GM12892 (cell line): ENCODE data around the gene OTC.

Experiments used
- DNase-seq: peaks from one replicate; pipeline ENCODE4 v3.0.0; 2011; ENCODE audit not compliant: insufficient read length
- FAIRE-seq: peaks from 2 replicates; lab custom pipeline; 2011; peaks lifted over from hg19 to GRCh38; lab: Jason Lieb, UNC
- POLR2A ChIP-seq: IDR thresholded peaks from 2 replicates; pipeline ENCODE4 v1.6.1; 2011; ENCODE audit warnings: low read depth, low read length, control low read depth
- POLR2AphosphoS5 ChIP-seq: IDR thresholded peaks from 2 replicates; pipeline ENCODE4 v1.6.1; 2011; ENCODE audit warnings: low read depth, low read length, control low read depth
- TAF1 ChIP-seq: IDR thresholded peaks from 2 replicates; pipeline ENCODE4 v1.6.1; 2011; ENCODE audit warnings: low read depth, mild to moderate bottlenecking, control low read depth, low read length, borderline replicate concordance

The OTC gene

DNA sequence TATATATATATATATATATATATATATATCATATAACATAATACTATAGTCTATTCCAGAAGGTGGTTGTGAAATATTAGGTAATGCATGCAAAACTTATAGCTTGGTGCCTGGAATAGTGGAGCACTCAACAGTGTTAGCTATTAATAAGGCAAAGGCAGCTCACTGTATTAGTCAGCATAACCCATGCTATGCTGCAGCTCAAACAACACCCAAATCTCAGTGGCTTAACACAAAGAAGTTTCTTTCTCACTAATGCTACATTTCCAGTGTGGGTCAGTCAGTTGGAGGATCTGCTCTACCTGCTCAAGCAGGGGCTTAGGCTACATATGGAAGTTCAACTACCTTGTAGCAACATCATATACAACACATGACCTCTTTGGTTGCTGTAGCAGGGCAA is 19.9 kb upstream of the OTC start:
- DNase-seq (no peak), FAIRE-seq (peak; percentile 66)
- TF ChIP-seq POLR2A (no peak), POLR2AphosphoS5 (no peak), TAF1 (no peak)

GRCh38 chrX:38335382-38335781 is 17.0 kb upstream of the OTC start:
- no peak for TF ChIP-seq TAF1
- no peak for TF ChIP-seq POLR2AphosphoS5
- TF ChIP-seq POLR2A: no peak
- FAIRE-seq (no peak), DNase-seq (no peak)

GRCh38 chrX:38336538-38337240 is 15.7 kb upstream of the OTC start:
- no peak for DNase-seq
- FAIRE-seq: no peak
- TF ChIP-seq TAF1 (no peak), POLR2A (no peak), POLR2AphosphoS5 (no peak)

DNA sequence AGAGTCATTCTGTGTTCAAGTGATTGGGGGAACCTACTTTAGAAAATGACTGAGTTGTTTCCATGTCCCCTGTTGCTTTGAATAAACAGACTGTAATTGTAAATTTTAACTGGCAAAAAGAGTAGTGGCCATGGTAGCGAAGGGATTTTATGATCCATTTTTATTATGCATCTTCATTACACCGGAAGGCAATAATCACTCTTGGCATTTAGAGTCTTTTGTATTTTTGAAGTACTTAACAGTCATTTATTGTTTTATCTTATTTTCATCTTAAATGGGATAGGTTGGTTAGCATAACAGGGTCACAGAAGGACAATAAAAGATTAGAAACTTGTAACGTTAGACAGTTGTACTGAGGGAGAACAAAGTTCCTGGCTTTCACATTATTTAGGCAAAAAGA is 11.0 kb upstream of the OTC start:
- TF ChIP-seq TAF1: no peak
- TF ChIP-seq POLR2A: no peak
- no peak for TF ChIP-seq POLR2AphosphoS5
- FAIRE-seq (no peak), DNase-seq (no peak)

DNA sequence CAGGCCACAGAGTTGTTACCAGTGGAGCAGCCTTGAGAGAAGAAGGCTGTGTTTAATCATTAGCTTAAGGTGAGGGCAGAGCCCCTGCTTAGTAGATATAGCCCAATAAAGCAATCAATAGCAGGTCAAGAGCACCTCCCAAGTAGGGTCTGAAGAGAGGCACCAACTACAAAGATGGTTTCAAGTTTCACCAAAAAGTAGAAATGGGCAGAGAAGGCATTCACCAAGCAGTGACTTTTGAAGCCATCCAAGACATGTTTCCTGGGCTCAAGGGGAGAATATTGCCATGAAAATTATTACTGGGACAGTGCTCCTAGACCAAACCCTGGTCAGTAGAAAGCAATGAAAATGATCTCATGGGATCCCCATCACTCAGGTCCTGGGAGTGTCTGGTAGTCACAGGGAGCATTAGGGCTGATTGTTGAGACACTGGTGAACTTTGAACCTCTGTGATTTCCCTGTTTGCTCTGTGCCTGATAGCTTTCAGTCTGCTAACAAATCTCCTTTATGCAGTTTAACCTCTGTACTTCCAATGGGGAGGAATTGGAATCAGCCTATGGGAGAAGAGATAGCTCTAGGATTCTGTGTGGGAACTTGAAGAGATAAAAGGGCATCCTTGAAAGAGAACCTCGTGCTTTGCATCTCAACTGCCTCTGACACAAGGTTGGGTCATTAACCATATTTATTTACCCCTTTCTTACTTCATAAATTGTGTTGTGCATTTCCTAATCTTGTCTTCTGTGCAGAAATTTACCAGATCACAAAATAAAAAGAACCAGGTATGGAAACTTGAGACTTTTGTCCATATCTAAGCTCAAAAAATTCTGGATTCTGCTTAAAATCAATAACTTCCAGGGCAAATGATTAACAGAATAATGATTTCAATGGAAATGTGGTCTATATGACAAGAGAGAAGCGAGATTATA is 9.3 kb upstream of the OTC start:
- TF ChIP-seq POLR2AphosphoS5 (no peak), TAF1 (no peak), POLR2A (no peak)
- no peak for FAIRE-seq
- no peak for DNase-seq

- DNase-seq: no peak
- no peak for FAIRE-seq
- no peak for TF ChIP-seq POLR2A
Measured at GRCh38 chrX:38346150-38346549, 6.3 kb upstream of the OTC start.

DNA sequence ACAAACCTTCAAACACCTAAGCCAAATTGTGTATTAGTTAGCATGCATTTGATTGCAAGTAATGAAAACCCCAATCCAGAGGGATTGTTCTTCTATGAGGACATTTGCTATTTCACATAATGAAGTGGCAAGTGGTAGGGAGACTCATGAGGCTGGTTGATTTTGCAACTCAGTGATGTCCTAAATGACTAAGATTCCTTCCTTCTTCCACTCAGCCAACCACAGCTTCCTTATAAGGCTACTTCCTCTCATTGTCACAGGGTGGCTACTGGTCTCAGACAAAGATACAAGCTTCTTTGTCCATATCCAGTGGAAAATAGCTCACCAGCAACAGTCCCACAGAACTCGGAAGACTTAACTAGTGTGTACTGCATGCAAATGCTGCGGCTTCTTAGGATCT is 5.3 kb upstream of the OTC start:
- no peak for TF ChIP-seq POLR2AphosphoS5
- TF ChIP-seq POLR2A: no peak
- no peak for TF ChIP-seq TAF1
- no peak for FAIRE-seq
- DNase-seq: no peak

GRCh38 chrX:38351346-38351745 is 1.1 kb upstream of the OTC start:
- TF ChIP-seq POLR2A: no peak
- DNase-seq (no peak), FAIRE-seq (no peak)

DNA sequence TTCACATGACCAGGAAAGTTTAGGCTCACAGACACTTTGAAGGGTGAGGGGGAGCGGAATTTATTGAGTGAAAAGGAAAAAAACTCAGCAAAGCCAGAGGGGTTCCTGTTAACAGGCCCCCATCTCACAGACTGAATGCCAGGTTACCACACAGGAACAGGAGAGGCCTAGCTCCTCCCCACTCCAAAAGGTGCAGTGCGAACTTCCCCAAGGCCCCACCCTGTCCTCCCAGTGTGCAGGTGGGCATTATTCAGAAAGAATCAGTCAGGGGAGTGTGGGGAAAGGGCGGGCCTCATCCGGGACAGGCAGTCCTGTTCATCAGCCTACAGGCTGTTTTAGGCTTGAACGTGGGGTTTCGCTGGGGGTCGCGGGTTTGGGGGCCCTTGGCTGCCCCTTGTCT is 4.0 kb downstream of the OTC start:
- FAIRE-seq (no peak), DNase-seq (no peak)
- TF ChIP-seq POLR2A (no peak), TAF1 (no peak), POLR2AphosphoS5 (no peak)

DNA sequence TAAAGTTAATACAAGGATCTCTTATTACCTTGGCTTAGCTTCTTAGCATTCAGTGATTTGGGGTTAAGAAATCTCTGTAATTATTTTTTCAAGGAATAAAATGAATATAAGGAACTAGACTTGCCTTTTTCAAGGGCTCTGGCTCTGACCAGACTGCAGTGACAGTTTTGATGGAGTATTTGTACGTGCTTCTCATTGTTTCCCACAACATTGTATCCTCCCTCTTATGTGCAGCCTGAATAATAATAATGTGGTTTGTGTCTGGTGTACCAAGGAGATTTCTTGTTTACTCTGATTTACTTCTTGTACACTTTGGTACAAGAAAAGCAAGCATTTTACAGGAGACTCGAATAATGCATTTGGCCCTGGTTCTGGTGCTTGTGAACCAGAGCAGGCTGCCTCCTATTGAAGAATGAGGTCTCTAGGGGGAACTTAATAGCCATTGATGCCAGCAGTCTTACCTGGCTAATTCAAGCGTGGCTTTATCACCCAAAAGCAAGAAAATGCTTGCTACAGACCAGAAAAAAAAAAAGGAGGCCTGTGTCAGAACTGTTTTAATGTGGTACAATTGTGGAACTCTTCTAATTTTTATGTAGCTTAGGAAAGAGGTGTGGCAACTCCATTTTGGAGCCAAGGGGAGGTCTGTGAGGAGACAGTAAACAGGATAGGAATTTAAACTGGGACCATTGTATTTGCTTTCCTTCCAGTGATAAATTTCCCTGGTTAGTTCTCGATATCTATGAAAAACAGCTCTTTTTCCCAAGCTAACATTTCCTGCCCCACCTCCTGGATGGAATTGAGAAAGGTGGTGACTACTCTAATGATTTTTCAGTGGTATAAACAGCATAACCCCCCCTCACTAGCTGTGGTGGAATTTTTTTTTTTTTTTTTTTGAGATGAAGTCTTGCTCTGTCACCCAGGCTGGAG is 5.6 kb downstream of the OTC start:
- no peak for FAIRE-seq
- no peak for DNase-seq
- TF ChIP-seq TAF1 (no peak), POLR2AphosphoS5 (no peak), POLR2A (no peak)

GRCh38 chrX:38363046-38363445 is 10.6 kb downstream of the OTC start:
- no peak for TF ChIP-seq POLR2A
- FAIRE-seq: no peak
- no peak for DNase-seq
